Left lung (tissue), 10 donors: ENCODE data around the gene P2RX4. TPM values are rescaled to one million over a fixed set of nuclear protein-coding genes. Genes with fewer than 3 reads are reported as not detected.
"Not testable (repeated sequence)": the region's sequence is repeated elsewhere in the genome, so short reads cannot be mapped to it uniquely, and the experiment has no call there.

Experiments
- ATAC-seq: fragments of 200-7000 bp; cut with Tn5 transposase; one replicate; pipeline ENCODE4 v1.9.1; 2020; ENCODE audit warnings: moderate library complexity
- DNase-seq, 4 donors: peaks; one replicate each; pipeline ENCODE4 v3.0.0-alpha.2; 2013 to 2020
- H3K27ac ChIP-seq, 2 donors: fragments of 200-600 bp; sonication (generic) in 1 of 2; one replicate each; pipeline versions ENCODE4 v1.5.0 to v1.8.0; 2020 to 2021
- H3K27me3 ChIP-seq, 2 donors: fragments of 200-600 bp; sonication (generic) in 1 of 2; one replicate each; pipeline versions ENCODE4 v1.5.0 to v1.8.0; 2020 to 2021
- H3K36me3 ChIP-seq, 2 donors: fragments of 200-600 bp; sonication (generic) in 1 of 2; one replicate each; pipeline versions ENCODE4 v1.5.0 to v1.8.0; 2020 to 2021
- H3K4me1 ChIP-seq, 2 donors: fragments of 200-600 bp; one replicate each; pipeline ENCODE4 v1.8.0; 2021
- H3K4me3 ChIP-seq, 2 donors: fragments of 200-600 bp; sonication (generic) in 1 of 2; one replicate each; pipeline versions ENCODE4 v1.5.0 to v1.8.0; 2020 to 2021; ENCODE audit warnings: mild to moderate bottlenecking in 1 of 2
- H3K9me3 ChIP-seq, 2 donors: fragments of 200-600 bp; sonication (generic) in 1 of 2; one replicate each; pipeline versions ENCODE4 v1.5.0 to v1.8.0; 2020 to 2021
- CTCF ChIP-seq, 2 donors: fragments of 200-600 bp; sonication (generic) in 1 of 2; IDR thresholded peaks; one replicate each; pipeline versions ENCODE4 v1.5.0 to v1.8.0; 2021; ENCODE audit warnings: antibody characterized with exemption in 2 of 2
- intact Hi-C, 2 donors: fragments of 100-400 bp; cut with DNase I; formaldehyde crosslinking; loops; one replicate each; pipeline versions ENCODE4 v1.11.2 to v1.14.2; 2022
- polyA plus RNA-seq, 6 donors: library from polyadenylated mRNA; unstranded; fragments of 120-200 nt; gene quantifications; one replicate each; pipeline ENCODE4 v1.2.1, GENCODE V29; 2013; ENCODE audit not compliant: insufficient read length in 6 of 6
- total RNA-seq, 2 donors: library from RNA; stranded (reverse); fragmentation: NEBNext Ultra II Directional; extraction: Animal tissue kit (Norgen Biotek cat#: 25700); gene quantifications; one replicate each; pipeline ENCODE4 v1.2.1, GENCODE V29; 2021
- donor health status: DM: no; HTN: yes; CAD: no.
- donor health status: DM: no; HTN: no; CAD: no.

Gene P2RX4
- total and polyA plus RNA-seq, 8 donors: 29.2 to 75.1 (median 31.2) TPM

DNA sequence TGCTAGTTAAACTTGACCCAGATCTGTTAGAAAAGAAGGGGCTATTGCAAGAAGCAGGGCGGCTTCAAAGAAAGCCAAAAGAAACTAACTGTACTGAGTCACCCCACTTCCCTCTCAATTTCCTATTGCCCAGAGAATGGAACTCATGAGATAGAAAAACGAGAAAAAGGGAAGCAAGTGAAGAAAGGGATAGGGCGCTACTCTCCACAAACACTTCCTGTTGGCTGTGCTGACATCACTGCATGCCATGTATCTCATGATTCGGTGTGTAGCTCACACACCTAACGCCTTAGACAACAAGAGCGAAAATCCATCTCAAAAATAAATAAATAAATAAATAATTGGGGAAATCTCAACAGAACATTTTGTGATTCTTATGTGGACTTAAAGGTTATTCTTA is 13.0 kb upstream of the P2RX4 start:
- intact Hi-C loops: no loop called here
- peak; percentile 77 for ATAC-seq

GRCh38 chr12:121198949-121199348 is 11.0 kb upstream of the P2RX4 start:
- H3K36me3 ChIP-seq: no peaks in the 10 kb centered on the region
- intact Hi-C loops: no loop called here
- H3K4me3 ChIP-seq: no peak overlapping the region
- DNase-seq: no peak
- no peak overlapping the region for H3K27ac ChIP-seq
- ATAC-seq: no peak
- H3K9me3 ChIP-seq: no peaks in the 10 kb centered on the region
- no peaks in the 10 kb centered on the region for H3K27me3 ChIP-seq
- no peak for TF ChIP-seq CTCF (IDR thresholded peaks at IDR 0.05)
- H3K4me1 ChIP-seq: peaks cover 0 to 20% of the 10 kb centered on the region in 2 donors

More for the DNA sequence above, 13.0 kb upstream of the P2RX4 start:
- Histone ChIP-seq H3K9me3 (no peaks in the 10 kb centered on the region), H3K27me3 (no peaks in the 10 kb centered on the region), H3K4me3 (no peak overlapping the region), H3K36me3 (no peaks in the 10 kb centered on the region), H3K4me1 (peaks cover 0 to 20% of the 10 kb centered on the region in 2 donors), H3K27ac (peak overlapping the region in 1 of 2 donors; percentile 84)
- no peak for TF ChIP-seq CTCF (IDR thresholded peaks at IDR 0.05)
- peak in 1 of 4 donors; percentile 54 for DNase-seq

- intact Hi-C loops, H3K9me3 ChIP-seq, H3K27me3 ChIP-seq, H3K4me3 ChIP-seq, H3K36me3 ChIP-seq, ATAC-seq, DNase-seq, H3K27ac ChIP-seq: not testable (repeated sequence)
- H3K4me1 ChIP-seq: peaks cover 0 to 16% of the 10 kb centered on the region in 2 donors
Observed at GRCh38 chr12:121201140-121201539, 8.8 kb upstream of the P2RX4 start.

GRCh38 chr12:121202407-121203355 is 7.2 kb upstream of the P2RX4 start:
- no peak for TF ChIP-seq CTCF (IDR thresholded peaks at IDR 0.05)

DNA sequence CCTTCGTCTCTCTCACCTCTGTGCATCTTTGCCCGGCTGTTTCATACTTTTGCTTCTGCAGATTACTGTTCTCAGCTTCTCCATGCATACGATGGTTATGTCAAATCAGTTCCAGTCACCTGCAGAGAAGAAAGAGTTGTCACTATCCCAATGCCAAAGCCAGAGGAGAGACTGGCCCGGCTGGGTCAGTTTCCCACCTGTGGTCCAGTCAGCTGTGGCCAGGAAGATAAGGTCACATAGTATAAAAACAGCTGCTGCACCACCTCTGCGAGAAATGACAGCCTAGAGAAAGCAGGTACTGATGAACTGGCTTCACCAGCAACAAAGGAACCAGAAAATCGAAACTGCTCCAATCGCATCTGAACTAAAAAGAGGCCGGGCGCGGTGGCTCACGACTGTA is 6.4 kb upstream of the P2RX4 start:
- no peak overlapping the region for H3K27ac ChIP-seq
- intact Hi-C loops: no loop called here
- DNase-seq (no peak), ATAC-seq (no peak)
- no peaks in the 10 kb centered on the region for H3K4me1 ChIP-seq
- no peaks in the 10 kb centered on the region for H3K36me3 ChIP-seq
- no peak for TF ChIP-seq CTCF (IDR thresholded peaks at IDR 0.05)
- no peaks in the 10 kb centered on the region for H3K9me3 ChIP-seq
- no peaks in the 10 kb centered on the region for H3K27me3 ChIP-seq
- no peak overlapping the region for H3K4me3 ChIP-seq

More at GRCh38 chr12:121202407-121203355, 7.2 kb upstream of the P2RX4 start:
- peaks cover 0 to 3% of the 10 kb centered on the region in 2 donors for H3K4me1 ChIP-seq
- no peaks in the 10 kb centered on the region for H3K36me3 ChIP-seq
- no peaks in the 10 kb centered on the region for H3K27me3 ChIP-seq
- no peak overlapping the region for H3K27ac ChIP-seq
- no peak for ATAC-seq
- intact Hi-C loops: no loop called here
- H3K4me3 ChIP-seq: no peak overlapping the region
- no peaks in the 10 kb centered on the region for H3K9me3 ChIP-seq
- no peak for DNase-seq
